SKM-1 (cell line): ENCODE data around the gene ALPP.
"Not testable (repeated sequence)": the region's sequence is repeated elsewhere in the genome, so short reads cannot be mapped to it uniquely, and the experiment has no call there.

Experiments
- DNase-seq: peaks from one replicate; lab custom pipeline; 2025; ENCODE audit not compliant: unreplicated experiment; lab: John Stamatoyannopoulos, UW

The ALPP gene

DNA sequence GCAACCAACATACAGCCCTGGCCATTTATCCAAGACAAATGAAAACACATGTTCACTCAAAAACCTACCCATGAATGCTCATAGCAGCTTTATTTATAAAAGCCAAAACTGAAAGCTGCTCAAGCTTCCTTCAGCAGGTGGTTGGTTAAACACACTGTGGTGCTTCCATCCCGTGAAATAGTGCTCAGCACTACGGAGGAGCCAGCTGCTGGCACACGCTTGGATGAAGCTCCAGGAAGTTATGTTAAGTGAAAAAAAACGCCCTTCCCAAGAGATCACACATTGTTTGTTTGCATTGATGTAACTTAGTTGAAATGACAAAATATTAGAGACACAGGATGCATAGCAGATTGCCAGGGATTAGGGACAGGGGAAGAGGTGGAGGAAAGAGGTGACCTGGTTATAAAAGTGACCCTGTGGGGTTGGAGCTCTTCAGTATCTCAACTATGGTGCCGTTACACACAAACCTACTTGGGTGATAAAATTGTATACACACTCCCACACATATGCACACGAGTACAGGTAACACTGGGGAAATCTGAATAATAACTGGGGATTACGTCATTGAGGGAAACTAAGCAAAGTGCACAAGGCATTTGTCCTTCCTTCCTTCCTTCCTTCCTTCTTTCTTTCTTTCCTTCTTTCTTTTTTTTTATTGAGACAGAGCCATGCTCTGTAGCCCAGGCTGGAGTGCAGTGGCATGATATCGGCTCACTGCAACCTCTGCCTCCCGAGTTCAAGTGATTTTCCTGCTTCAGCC is 21.9 kb downstream of the ALPP start:
- DNase-seq, result no peak

DNA sequence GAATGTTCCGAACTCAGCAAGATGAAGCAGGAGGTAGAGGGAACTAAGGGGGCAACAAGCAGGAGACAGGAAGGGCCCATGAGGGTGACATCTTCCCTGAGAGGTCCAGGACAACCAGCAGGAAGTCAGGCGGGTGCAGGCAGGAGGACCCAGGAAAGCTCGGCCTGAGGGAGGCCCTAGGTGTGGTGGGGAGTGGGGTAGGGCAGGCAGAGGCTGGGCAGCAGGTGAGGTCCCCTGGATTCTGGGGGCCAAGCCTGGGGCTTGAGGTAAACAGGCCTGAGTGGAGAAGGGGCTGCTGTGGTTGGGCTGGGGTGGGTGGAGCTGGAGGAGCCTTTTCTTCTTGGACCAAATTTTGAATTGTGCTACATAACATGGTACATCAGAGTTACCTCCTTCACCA is 24.0 kb downstream of the ALPP start:
- no peak for DNase-seq

DNA sequence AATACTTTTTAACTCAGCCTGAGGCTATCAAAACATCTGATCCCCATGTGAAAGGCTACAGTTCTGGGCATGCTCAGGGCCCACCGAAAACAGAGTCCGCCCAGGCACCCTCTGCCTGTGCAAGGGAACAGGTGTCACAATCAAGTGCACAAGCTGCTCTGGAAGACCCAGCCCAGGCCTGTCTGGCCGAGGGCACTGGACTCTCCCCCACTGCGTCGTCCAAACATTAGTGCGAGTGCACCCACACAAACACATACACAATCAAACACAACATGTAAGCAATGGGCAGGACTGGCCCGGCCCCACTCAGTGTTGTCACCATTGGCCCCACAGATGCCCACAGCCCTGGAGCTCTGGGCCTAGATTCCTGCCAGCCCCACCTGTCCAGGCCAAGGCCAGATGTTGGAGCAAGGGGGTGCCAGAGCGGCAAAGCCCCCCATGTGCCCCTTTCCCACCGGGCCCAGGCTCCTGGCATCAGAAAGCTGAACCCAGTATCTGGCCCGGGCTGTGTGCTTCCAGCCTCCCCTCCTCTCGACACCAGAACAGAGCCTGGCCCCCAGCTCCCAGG is 27.5 kb downstream of the ALPP start:
- no peak for DNase-seq

DNA sequence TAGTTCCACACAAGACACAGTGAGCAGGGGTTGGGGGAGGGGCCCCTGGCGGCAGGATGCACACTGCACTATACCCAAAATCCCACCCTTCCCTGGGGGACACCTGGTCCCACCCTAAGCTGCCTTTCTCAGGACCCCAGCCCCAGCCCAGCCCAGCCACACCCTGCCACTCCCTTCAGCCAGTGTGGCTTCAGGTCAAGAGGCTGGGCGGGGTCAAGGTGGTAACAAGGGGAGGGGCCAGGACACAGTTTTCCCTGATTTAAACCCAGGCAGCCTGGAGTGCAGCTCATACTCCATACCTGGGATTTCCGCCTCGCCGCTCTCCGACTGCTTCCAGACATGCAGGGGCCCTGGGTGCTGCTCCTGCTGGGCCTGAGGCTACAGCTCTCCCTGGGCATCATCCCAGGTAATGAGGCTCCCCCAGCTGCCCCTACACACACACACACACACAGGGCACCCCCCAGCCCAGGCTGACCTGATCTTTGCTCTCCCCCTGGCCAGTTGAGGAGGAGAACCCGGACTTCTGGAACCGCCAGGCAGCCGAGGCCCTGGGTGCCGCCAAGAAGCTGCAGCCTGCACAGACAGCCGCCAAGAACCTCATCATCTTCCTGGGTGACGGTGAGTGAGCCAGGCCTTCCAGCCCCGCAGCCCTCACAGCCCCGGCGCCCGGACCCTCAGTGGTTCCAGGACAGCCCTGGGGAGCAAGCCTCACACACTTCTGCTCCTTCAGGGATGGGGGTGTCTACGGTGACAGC is 28.2 kb downstream of the ALPP start, which contains the start of gene ALPG:
Gene ALPG (plus strand): TSS at position 289 of the 755 bp plus-strand sequence. CDS start 51 bp downstream, at position 340.
- DNase-seq, result no peak

DNA sequence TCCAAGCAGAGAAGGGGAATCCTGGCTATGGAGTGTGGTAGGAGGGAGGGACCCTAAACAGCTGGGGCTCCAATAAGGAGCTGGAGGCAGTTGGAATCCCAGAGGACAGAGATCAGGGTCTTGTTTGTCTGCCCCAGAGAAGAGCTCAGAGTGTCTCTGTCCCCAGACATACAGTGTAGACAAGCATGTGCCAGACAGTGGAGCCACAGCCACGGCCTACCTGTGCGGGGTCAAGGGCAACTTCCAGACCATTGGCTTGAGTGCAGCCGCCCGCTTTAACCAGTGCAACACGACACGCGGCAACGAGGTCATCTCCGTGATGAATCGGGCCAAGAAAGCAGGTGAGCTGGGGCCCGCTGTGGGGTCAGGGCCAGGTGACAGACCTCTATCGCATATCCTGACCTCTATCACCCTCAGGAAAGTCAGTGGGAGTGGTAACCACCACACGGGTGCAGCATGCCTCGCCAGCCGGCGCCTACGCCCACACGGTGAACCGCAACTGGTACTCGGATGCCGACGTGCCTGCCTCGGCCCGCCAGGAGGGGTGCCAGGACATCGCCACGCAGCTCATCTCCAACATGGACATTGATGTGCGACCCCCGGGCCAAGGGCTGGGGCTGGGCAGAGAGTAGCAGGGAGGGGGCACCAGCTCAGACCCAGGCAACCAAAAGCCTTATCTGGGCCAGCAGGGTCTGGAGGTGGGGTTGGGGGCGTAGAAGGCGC is 29.0 kb downstream of the ALPP start:
- DNase-seq, result not testable (repeated sequence)

DNA sequence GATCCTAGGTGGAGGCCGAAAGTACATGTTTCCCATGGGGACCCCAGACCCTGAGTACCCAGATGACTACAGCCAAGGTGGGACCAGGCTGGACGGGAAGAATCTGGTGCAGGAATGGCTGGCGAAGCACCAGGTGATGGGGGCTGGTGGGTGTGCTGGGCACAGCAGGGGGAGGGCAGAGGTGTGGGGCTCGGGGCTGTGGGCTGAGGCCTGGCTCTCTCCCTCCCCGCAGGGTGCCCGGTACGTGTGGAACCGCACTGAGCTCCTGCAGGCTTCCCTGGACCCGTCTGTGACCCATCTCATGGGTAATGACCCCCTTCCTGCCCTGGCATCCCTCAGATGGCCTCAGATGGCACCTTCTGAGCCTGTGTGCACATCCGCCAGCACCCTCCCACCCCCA is 29.7 kb downstream of the ALPP start:
- not testable (repeated sequence) for DNase-seq

DNA sequence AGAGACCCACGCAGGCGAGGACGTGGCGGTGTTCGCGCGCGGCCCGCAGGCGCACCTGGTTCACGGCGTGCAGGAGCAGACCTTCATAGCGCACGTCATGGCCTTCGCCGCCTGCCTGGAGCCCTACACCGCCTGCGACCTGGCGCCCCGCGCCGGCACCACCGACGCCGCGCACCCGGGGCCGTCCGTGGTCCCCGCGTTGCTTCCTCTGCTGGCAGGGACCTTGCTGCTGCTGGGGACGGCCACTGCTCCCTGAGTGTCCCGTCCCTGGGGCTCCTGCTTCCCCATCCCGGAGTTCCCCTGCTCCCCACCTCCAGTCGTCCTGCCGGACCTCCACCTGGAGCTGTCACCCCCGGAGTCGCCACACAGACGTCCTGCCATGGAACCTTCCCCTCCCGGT is 31.1 kb downstream of the ALPP start:
- DNase-seq, result not testable (repeated sequence)

DNA sequence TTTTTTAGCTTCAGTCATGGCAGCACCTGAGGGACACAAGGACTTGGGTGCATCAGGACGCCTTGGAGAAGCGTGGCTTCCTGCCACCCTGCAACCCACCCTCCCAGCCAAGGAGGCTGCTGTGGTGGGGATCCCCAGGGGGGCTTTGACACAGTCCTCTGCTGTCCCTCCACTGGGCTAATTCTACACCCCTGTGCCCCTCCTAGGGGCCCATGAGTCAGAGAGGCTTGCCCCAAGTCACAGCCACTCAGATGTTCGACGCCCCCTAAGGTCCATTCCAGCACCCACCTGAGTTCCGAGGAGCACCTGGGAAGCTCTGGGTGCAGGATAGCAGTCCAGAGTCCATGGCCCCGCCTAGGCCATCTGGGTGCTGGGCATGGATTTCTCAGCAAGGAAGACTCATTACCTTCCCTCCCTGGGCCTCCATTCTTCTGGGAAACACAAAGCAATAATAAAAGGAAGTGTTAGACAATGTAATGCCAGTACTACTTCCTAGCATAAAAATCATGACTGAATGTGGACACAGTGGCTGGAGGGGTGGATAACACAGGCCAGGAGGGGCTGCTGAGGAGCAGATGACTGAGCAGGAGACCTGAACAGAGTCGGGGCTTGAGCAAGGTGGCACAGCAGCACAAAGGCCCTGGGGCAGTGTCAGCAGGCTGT is 31.8 kb downstream of the ALPP start:
- no peak for DNase-seq

DNA sequence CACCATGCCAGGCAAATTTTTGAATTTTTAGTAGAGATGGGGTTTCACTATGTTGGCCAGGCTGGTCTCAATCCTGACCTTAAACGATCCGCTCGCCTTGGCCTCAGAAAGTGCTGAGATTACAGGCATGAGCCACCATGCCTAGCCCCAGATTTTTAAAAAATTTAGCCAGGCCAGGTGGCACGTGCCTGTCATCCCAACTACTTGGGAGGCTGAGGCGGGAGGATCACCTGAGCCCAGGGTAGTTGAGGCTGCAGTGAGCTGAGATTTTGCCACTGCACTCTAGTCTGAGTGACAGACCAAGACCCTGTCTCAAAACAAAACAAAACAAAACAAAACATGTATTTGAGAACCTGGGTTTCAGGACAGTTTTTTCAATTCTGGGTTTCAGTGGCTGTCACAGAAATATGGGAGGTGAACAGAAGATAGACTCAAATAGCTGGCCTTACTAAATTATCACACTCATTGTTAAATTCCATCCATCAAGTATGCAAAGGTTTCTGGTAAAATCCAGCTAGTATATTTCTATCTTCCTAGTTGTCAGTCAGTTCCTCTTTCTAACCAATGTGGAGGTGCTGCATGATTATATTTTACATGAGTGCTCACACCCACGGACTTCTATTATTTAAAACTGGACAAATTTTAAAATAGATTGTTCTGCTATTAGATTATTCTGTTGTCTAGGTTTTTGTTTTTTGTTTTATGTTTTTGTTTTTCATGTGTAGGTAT is 33.5 kb downstream of the ALPP start:
- no peak for DNase-seq

DNA sequence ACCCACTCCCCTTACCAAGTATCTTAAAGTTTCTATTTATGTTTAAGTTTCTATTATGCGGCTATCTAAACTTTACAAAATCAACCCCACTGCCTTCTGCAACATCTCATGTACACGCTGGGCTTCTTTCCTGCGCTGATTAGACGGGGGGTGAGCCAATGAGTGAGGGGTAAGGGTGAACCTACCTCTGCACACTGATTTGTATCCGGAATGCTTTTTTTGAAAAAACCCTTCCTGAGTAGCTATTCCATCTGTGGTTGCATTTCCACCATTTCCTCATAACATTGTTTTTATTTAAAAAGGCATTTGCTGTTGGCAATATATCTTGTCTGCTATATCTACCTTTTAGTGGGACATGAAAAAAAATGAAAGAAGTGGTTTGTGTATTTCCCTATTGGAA is 34.4 kb downstream of the ALPP start:
- no peak for DNase-seq

DNA sequence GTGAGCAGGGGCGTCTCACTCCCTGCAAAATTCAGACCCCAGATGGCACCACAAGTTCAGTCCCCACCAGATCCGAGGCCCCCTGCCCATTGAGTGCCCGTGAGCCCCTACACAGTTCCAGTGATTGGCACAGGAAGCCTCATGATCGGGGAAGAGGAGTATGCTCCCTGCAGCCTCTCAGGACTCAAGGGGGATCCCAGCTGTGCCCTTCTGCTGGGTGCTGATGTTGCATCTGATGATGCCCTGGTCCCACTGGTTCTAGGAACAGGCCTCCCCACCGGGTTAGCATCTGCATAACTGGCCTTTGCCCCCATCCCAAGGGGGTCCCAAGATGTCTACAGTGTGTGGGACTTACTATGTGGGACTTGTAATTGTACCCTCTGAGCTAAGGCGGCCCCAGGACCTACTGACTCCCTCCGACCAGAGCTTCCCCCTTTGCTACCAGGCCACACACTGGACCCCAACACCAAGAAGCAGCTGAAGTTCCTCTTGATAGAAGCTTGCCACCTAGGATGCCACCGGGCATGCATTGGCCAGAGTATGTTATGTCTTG is 36.7 kb downstream of the ALPP start:
- DNase-seq, result no peak

DNA sequence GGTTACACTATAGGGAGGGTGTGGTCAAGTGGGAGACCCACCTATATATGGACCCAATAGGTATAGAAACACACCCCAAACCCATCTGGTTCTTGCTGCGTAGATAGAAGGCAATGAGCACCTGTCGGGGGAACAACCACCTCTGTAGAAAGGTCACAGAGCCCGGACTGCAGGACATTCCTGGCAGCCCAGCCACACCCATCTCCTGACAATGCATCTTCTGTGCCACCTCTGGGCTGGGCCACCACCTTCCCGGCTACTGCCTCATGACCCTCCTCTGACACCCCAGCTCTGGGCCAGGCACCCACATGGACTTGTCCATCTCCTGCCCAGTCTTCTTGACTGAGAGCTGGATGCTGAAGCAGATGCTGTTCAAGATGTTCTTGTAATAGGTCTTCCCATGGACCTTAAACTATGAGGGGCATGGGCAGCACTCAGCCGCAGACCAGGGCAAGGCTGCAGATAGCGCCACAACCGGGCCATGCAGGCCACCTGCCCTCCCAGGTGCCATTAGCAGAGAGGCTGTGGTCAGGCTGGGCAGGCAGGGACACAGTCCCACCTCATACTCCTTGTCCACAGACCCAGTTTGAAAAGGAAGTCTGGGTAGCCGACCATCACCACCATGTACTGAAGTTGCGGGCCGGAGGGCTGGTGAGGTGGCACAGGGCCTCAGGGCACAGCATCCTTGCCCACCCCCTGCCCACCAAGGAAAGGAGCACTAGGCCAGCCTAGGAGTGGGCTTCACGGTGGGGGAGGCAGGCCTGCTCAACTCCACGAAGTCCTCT is 37.4 kb downstream of the ALPP start:
- no peak for DNase-seq

DNA sequence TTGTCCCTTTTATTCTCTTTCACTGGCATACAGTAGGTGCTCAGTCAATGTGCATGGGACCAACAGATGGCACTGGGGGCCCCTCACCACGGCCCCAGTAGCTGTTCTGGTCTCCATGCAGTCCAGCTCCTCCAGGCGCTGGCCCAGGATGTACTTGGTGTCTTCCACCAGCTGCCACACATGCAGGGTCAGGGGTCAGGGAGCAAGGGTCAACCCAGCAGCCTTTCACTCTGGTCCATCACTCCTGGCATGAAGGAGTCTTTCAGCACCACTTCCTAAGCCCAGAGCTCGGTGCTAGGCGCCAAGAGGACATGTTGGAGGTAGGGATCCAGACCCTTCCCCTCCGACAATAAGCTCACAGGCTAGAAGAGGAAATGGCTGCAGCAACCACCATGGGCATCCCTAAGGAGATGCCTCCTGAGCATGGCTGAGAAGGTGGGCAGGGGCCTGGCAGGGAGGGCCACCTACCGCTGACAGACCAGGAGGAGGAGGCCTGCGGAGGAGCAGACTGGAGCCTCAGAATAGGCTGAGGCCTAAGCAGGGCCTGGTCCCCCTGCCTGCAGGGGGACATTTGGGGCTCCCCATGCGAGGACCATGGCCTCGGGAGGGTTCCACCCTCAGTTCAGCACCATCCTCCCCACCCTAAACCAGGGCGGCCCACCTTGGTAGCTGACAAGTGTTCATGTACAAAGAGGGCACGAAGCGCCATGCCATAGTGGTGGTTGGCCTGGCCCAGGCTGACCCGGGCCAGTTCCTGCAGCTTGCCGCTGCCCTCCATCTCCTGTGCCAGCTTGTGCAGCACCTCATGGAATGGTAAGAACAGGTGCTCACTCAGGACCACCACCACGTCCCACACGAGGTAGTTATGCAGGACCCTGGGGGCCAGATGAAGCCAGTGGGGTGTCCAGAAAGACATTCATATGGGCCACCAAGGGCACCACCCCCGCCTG is 38.2 kb downstream of the ALPP start:
- no peak for DNase-seq

DNA sequence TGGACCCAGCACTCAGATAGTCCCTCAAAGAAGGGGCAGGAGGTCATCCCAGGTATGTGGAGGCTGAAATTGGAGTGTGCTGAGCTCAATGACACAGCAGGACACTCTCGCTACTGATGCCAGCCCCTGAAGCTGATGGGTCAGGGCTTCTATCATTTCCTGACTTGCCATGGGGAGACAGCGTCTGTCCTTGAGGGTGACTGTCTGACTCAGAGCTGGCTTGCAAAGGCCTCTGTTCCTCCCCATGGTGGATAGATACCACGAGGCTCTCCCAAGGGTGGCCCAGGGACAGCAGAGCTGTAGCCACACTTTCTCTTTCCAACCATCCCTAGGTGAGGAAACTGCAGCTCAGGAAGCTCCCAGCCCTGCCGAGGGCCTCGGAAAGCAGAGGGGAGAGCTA is 38.9 kb downstream of the ALPP start:
- no peak for DNase-seq

DNA sequence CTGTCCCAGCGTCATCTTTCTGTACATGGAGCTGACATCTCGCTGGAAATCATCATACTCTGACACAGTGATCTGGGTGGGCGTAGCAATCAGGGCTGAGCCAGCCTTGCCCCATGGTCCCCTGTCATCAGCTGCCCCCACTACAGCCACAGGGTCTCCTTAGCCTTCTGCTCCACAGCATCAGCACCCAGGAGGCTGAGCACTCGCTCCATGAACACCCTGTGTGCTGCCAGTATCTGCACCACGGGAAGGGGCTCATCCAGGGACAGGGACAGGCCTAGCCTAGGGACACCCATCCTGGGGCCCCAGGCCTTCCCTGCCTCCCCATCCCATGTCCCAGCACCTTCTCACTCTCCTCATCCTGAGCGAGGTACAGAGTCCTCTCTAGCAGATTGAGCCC is 39.5 kb downstream of the ALPP start:
- no peak for DNase-seq

DNA sequence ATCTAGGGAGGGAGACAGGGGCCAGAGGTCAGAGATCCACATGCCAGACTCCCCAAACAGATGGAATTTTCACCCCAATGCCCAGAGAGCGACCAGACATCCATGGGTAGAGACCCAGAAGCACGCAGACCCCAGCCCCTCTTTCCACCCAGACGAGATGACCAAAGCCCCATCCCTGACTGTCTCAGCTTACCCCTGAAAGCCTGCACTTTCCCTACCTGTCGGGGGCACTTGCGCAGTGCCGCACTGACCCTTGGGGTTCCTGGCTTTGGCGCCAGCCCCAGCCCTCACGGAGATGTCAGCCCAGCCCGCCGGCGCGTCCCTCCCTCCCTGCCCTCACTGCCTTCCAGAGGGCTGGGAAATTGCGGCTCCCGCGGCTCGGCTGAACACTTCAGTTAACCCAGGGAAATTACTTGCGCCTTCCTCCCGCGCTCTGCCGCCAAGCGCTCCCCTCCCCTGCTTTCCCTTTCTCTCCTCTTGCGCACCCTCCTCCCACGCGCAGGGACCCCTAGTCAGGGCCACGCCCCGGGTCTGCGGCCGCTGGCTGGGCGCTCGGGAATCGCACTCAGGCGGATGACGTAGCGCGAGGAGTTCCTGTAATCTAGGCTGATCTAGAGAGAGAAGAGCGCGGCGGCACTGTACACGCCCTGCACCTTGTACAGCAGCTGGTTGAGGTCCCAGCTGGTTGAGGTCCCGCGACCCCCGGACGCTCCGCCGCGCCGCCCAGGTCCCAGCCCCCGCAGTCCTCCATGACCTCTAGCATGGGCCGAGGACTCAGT is 40.1 kb downstream of the ALPP start:
- no peak for DNase-seq
